Measurements from ENCODE around the gene TMCC2. TPM values are rescaled to one million over a fixed set of nuclear protein-coding genes. Genes with fewer than 3 reads are reported as not detected.

The TMCC2 gene
- total and polyA plus RNA-seq, 2 donors (not counting 1 experiment from before 2014, with no cell fraction given): 2.0 to 4.0 TPM

DNA sequence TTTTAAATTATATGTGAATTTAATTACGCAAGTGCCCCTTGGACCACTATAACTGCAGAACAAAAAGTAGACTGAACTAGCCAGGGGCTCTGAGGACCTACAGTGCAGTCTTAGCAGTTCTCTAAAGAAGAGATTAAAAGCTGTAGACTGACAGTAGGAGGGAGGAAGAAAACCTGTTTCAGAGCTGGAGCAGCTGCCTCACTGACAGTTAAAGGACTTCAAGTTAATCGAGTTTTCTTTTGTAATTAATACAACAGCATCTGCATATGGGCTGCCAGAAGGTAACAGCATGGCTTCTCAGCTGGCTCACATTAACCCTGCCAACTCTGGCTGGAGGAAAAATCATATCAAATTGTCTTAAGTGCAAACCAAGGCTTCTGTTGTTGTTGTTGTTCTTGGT is 36.1 kb upstream of the TMCC2 start:
- TF ChIP-seq EZH2 (IDR thresholded peaks at IDR 0.05; ENCODE audit: borderline replicate concordance, insufficient read depth, low read depth, low read length, poor library complexity, severe bottlenecking) (no peak), CTCF (IDR thresholded peaks at IDR 0.05) (no peak)
- peaks cover 39% of the 10 kb centered on the region for H3K4me1 Mint-ChIP-seq

GRCh38 chr1:205192287-205192686 is 35.5 kb upstream of the TMCC2 start:
- DNase-seq: no peak
- Histone ChIP-seq H3K9me3 (ENCODE audit: control extremely low read depth in 1 of 3, control insufficient read depth in 2 of 3, insufficient read depth in 1 of 3, low read length in 2 of 3) (no peaks in the 10 kb centered on the region), H3K79me2 (ENCODE audit: control insufficient read depth, insufficient read depth, low read length) (peaks cover 76% of the 10 kb centered on the region), H3K4me1 (ENCODE audit: control insufficient read depth in 2 of 2, insufficient read depth in 2 of 2, low read length in 2 of 2) (no peaks in the 10 kb centered on the region), H3K9ac (ENCODE audit: low read length) (no peak overlapping the region), H3K4me2 (replicated peaks; ENCODE audit: low read depth, low read length, poor library complexity, severe bottlenecking) (no peak overlapping the region), H3K27ac (ENCODE audit: low read length in 2 of 2) (no peak overlapping the region), H4K20me1 (ENCODE audit: control insufficient read depth, insufficient read depth, low read length, poor library complexity, severe bottlenecking) (peaks cover 71% of the 10 kb centered on the region), H3K27me3 (replicated peaks in 1 of 4; ENCODE audit: control extremely low read depth in 1 of 4, control insufficient read depth in 3 of 4, insufficient read depth in 4 of 4, low read length in 3 of 4) (no peaks in the 10 kb centered on the region), H3K36me3 (replicated peaks in 1 of 2; ENCODE audit: control extremely low read depth in 1 of 2, control insufficient read depth in 1 of 2, extremely low read depth in 1 of 2, insufficient read depth in 2 of 2, low read length in 1 of 2) (peaks cover 0 to under 1% of the 10 kb centered on the region in 2 experiments), H2AFZ (ENCODE audit: insufficient read depth, low read depth, low read length, poor library complexity, severe bottlenecking) (no peak overlapping the region), H3K4me3 (ENCODE audit: control extremely low read depth in 1 of 5, extremely low read depth in 1 of 5, insufficient read depth in 1 of 5, low read depth in 2 of 5, low read length in 4 of 5) (no peak overlapping the region)
- 95% methylated on average over 6 of the region's 8 CpGs for WGBS (ENCODE audit: insufficient coverage)
- Mint-ChIP-seq H3K4me1 (peaks cover 39% of the 10 kb centered on the region), H3K27ac (no peak overlapping the region), H3K4me3 (no peak overlapping the region), H3K27me3 (no peaks in the 10 kb centered on the region), H3K9me3 (ENCODE audit: insufficient read depth) (no peaks in the 10 kb centered on the region)
- ATAC-seq (ENCODE audit: low read depth): no peak
- TF ChIP-seq EZH2 (IDR thresholded peaks at IDR 0.05; ENCODE audit: borderline replicate concordance, insufficient read depth, low read depth, low read length, poor library complexity, severe bottlenecking) (no peak), CTCF (IDR thresholded peaks at IDR 0.05) (no peak)
- ChIA-PET POLR2A (no interaction called here), CTCF (interaction anchor here (0.6 to 1.4 kb wide), 3 partner anchors 42 to 785 kb away, joined by 3 read pairs; no protein-coding TSS in a partner anchor)
- intact Hi-C loops (cut with micrococcal nuclease): no loop called here

More for the DNA sequence above, 36.1 kb upstream of the TMCC2 start:
- Histone ChIP-seq H2AFZ (ENCODE audit: insufficient read depth, low read depth, low read length, poor library complexity, severe bottlenecking) (no peak overlapping the region), H3K36me3 (replicated peaks in 1 of 2; ENCODE audit: control extremely low read depth in 1 of 2, control insufficient read depth in 1 of 2, extremely low read depth in 1 of 2, insufficient read depth in 2 of 2, low read length in 1 of 2) (peaks cover 0 to 8% of the 10 kb centered on the region in 2 experiments), H4K20me1 (ENCODE audit: control insufficient read depth, insufficient read depth, low read length, poor library complexity, severe bottlenecking) (peaks cover 72% of the 10 kb centered on the region), H3K27me3 (replicated peaks in 1 of 4; ENCODE audit: control extremely low read depth in 1 of 4, control insufficient read depth in 3 of 4, insufficient read depth in 4 of 4, low read length in 3 of 4) (no peaks in the 10 kb centered on the region), H3K4me2 (replicated peaks; ENCODE audit: low read depth, low read length, poor library complexity, severe bottlenecking) (no peak overlapping the region), H3K4me3 (ENCODE audit: control extremely low read depth in 1 of 5, extremely low read depth in 1 of 5, insufficient read depth in 1 of 5, low read depth in 2 of 5, low read length in 4 of 5) (no peak overlapping the region), H3K9me3 (ENCODE audit: control extremely low read depth in 1 of 3, control insufficient read depth in 2 of 3, insufficient read depth in 1 of 3, low read length in 2 of 3) (no peaks in the 10 kb centered on the region), H3K79me2 (ENCODE audit: control insufficient read depth, insufficient read depth, low read length) (peaks cover 70% of the 10 kb centered on the region), H3K9ac (ENCODE audit: low read length) (no peak overlapping the region), H3K4me1 (ENCODE audit: control insufficient read depth in 2 of 2, insufficient read depth in 2 of 2, low read length in 2 of 2) (no peaks in the 10 kb centered on the region), H3K27ac (ENCODE audit: low read length in 2 of 2) (no peak overlapping the region)
- Mint-ChIP-seq H3K9me3 (ENCODE audit: insufficient read depth) (no peaks in the 10 kb centered on the region), H3K4me3 (no peak overlapping the region), H3K27ac (no peak overlapping the region), H3K27me3 (no peaks in the 10 kb centered on the region)
- POLR2A ChIA-PET: no interaction called here
- WGBS (ENCODE audit: insufficient coverage): no CpG with 5 or more reads among the region's 2 CpGs
- ATAC-seq (ENCODE audit: low read depth) (no peak), DNase-seq (no peak)
- CTCF ChIA-PET: interaction anchor here (1.1 to 1.4 kb wide), 2 partner anchors 64 to 785 kb away, joined by 3 read pairs; no protein-coding TSS in a partner anchor
- intact Hi-C loops (cut with micrococcal nuclease): no loop called here
